ENCODE results near the gene RBM10. TPM values are rescaled to one million over a fixed set of nuclear protein-coding genes. Genes with fewer than 3 reads are reported as not detected.

RBM10 gene
- total RNA-seq, 3 donors from 2014 or later, result 35.2 to 40.2 (median 37.7) TPM

DNA sequence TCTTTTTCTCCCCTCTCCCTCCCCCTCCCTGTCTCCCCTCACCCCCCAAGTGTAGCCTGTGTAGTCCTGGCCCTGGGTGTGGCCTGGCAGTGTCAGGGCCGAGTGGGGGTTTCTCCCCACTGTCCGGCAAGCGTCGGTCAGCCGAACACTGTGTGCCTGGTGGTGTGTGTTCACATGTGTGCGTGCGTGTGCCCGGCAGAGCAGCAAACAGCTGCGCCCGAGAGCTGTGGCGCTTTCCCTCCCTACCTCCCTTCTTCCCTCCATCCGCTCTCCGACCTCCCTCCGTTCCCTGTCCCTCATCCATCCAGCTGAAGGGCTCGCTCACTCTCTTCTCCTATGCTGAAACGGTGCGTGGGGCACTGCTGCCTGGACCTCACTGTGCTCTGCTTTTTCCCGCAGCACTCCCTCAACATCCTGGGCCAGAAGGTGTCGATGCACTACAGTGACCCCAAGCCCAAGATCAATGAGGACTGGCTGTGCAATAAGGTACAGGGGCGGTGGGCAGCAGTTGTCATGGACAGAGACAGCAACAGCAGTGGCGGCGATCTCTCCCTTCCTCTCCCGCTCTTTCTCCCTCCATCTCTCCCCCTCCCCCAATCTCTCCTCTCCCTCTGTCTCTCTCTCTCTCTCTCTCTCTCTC is 31.2 kb downstream of the RBM10 start:
- DNase-seq (no peak), ATAC-seq (no peak)
- Histone ChIP-seq H3K4me3 (no peak overlapping the region), H3K36me3 (ENCODE audit: low read depth) (no peaks in the 10 kb centered on the region), H3K9me3 (no peaks in the 10 kb centered on the region), H3K4me1 (ENCODE audit: low read depth) (no peaks in the 10 kb centered on the region)
- TF ChIP-seq, protein P1, sequence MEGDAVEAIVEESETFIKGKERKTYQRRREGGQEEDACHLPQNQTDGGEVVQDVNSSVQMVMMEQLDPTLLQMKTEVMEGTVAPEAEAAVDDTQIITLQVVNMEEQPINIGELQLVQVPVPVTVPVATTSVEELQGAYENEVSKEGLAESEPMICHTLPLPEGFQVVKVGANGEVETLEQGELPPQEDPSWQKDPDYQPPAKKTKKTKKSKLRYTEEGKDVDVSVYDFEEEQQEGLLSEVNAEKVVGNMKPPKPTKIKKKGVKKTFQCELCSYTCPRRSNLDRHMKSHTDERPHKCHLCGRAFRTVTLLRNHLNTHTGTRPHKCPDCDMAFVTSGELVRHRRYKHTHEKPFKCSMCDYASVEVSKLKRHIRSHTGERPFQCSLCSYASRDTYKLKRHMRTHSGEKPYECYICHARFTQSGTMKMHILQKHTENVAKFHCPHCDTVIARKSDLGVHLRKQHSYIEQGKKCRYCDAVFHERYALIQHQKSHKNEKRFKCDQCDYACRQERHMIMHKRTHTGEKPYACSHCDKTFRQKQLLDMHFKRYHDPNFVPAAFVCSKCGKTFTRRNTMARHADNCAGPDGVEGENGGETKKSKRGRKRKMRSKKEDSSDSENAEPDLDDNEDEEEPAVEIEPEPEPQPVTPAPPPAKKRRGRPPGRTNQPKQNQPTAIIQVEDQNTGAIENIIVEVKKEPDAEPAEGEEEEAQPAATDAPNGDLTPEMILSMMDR (IDR thresholded peaks at IDR 0.05), result no peak
- intact Hi-C loops (cut with DNase I, micrococcal nuclease), result no loop called here

- ATAC-seq (no peak), DNase-seq (no peak)
- H3K4me1 ChIP-seq (ENCODE audit: low read depth), result no peaks in the 10 kb centered on the region
- no peaks in the 10 kb centered on the region for H3K9me3 ChIP-seq
- no peak overlapping the region for H3K4me3 ChIP-seq
- TF ChIP-seq, protein P1 (IDR thresholded peaks at IDR 0.05), result no peak
- no peaks in the 10 kb centered on the region for H3K36me3 ChIP-seq (ENCODE audit: low read depth)
- intact Hi-C loops (cut with DNase I, micrococcal nuclease), result no loop called here
Measured at GRCh38 chrX:47177079-47177478, 32.1 kb downstream of the RBM10 start.

DNA sequence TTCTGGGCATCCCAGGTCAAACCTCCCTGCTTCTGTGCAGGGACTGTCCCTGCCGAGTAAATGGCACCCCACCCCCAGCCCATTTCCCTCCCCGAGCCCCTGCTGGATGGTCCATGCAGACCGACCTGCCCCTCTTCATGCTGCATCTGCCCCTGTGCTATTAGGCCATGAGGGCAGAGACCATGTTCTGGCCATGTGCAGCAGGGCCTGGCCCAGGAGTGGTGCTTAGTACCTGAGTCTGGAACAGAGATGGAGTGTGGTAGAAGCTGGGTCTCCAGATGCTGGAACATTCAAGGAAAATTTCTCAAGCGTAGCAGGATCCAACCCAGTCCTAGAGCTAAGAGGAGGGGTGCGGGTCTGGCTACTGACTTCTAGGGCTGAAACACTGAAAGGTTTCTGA is 33.3 kb downstream of the RBM10 start:
- intact Hi-C loops (cut with DNase I, micrococcal nuclease), result no loop called here
- no peak for ATAC-seq
- TF ChIP-seq, protein P1 (IDR thresholded peaks at IDR 0.05), result no peak
- Histone ChIP-seq H3K4me3 (no peak overlapping the region), H3K4me1 (ENCODE audit: low read depth) (no peaks in the 10 kb centered on the region), H3K9me3 (no peaks in the 10 kb centered on the region), H3K36me3 (ENCODE audit: low read depth) (no peaks in the 10 kb centered on the region)
- DNase-seq, result no peak

DNA sequence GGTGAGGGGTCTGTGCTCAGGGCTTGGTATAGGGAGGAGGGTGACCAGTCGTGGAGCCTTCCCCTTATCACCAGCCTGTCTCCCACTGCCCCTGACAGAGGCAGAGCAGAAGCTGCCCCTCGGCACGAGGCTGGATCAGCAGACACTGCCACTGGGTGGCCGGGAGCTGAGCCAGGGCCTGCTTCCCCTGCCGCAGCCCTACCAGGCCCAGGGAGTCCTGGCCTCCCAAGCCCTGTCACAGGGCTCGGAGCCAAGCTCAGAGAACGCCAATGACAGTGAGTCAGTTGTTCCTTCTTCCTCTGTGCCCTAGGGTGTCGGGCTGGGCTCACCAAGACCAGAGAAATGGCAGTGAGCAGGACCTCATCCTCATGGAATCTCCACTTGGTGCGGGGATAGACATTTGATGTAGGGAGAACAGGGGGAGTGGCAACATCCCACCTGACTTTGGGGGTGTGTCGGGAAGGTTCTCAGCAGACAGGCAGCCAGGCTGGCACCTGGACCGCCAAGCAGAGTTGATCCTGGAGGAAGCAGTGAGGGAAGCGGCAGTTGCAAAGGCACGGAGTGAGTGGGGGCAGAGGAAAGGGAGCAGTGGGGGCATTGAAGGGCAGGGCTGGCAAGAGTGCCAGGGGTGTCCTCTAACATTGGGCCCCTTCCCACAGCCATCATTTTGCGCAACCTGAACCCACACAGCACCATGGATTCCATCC is 34.4 kb downstream of the RBM10 start:
- intact Hi-C loops (cut with DNase I, micrococcal nuclease), result no loop called here
- no peak for DNase-seq

GRCh38 chrX:47179928-47180255 is 34.9 kb downstream of the RBM10 start:
- intact Hi-C loops (cut with DNase I, micrococcal nuclease), result no loop called here
- Histone ChIP-seq H3K4me3 (no peak overlapping the region), H3K9me3 (no peaks in the 10 kb centered on the region), H3K36me3 (ENCODE audit: low read depth) (no peaks in the 10 kb centered on the region), H3K4me1 (ENCODE audit: low read depth) (no peaks in the 10 kb centered on the region)
- DNase-seq (no peak), ATAC-seq (no peak)
- TF ChIP-seq, protein P1 (IDR thresholded peaks at IDR 0.05), result no peak

More for the DNA sequence above, 34.4 kb downstream of the RBM10 start:
- ATAC-seq, result peak; percentile 14
- Histone ChIP-seq H3K9me3 (no peaks in the 10 kb centered on the region), H3K36me3 (ENCODE audit: low read depth) (no peaks in the 10 kb centered on the region), H3K4me1 (ENCODE audit: low read depth) (no peaks in the 10 kb centered on the region), H3K4me3 (no peak overlapping the region)
- TF ChIP-seq, protein P1 (IDR thresholded peaks at IDR 0.05), result no peak
